Peyer's patch (tissue), 4 donors: Measurements from ENCODE around the gene CERK.

ENCODE experiments used
- POLR2A ChIP-seq, 2 donors: fragments of 450-650 bp; IDR thresholded peaks; one replicate each; pipeline ENCODE4 v1.5.1; 2017; ENCODE audit warnings: antibody characterized with exemption in 2 of 2, mild to moderate bottlenecking in 2 of 2, moderate library complexity in 2 of 2
- TF ChIP-seq, protein P1 (sequence below), 6 experiments: fragments of 450-650 bp in 4 of 6; fragments of 200-600 bp in 2 of 6; sonication (generic) in 1 of 6; IDR thresholded peaks; one replicate each; pipeline ENCODE4 v1.5.1; 2017 to 2019; ENCODE audit warnings: antibody characterized with exemption in 6 of 6, mild to moderate bottlenecking in 3 of 6, moderate library complexity in 1 of 6

DNA sequence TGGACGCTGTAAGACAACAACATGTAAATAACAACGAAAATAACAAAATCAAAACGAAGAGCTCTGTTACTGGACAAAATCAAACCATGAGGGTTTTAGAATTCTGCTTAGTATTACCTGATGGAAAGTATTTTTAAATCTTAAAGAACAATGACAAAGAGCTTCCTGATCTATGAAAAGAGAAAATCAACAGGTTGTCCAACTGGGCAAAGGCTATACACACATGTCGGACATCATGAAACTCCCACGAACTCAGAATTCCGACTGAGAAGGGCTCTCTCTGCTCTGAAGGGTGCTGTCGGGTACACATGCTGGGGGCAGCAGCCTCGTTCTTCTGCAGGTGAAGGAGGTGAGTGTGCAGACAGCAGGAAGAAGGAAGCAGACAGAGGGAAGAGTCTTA, 25.8 kb downstream of the CERK start:
- TF ChIP-seq, protein P1, sequence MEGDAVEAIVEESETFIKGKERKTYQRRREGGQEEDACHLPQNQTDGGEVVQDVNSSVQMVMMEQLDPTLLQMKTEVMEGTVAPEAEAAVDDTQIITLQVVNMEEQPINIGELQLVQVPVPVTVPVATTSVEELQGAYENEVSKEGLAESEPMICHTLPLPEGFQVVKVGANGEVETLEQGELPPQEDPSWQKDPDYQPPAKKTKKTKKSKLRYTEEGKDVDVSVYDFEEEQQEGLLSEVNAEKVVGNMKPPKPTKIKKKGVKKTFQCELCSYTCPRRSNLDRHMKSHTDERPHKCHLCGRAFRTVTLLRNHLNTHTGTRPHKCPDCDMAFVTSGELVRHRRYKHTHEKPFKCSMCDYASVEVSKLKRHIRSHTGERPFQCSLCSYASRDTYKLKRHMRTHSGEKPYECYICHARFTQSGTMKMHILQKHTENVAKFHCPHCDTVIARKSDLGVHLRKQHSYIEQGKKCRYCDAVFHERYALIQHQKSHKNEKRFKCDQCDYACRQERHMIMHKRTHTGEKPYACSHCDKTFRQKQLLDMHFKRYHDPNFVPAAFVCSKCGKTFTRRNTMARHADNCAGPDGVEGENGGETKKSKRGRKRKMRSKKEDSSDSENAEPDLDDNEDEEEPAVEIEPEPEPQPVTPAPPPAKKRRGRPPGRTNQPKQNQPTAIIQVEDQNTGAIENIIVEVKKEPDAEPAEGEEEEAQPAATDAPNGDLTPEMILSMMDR (IDR thresholded peaks at IDR 0.05) = no peak
- no peak for TF ChIP-seq POLR2A (IDR thresholded peaks at IDR 0.05)
